NT2/D1 (cell line): ENCODE results near the gene KANK2.

ENCODE experiments used
- DNase-seq: peaks from one replicate; pipeline ENCODE4 v3.0.0-alpha.2; 2011; ENCODE audit warnings: low read depth, low spot score
- H3K27me3 ChIP-seq: 2 replicates; pipeline ENCODE4 v1.6.0; 2011; ENCODE audit warnings: mild to moderate bottlenecking; ENCODE audit not compliant: insufficient read length, insufficient read depth
- H3K36me3 ChIP-seq: 2 replicates; pipeline ENCODE4 v1.6.1; 2011; ENCODE audit warnings: mild to moderate bottlenecking, low read length, mixed read lengths; ENCODE audit not compliant: insufficient read depth, insufficient read length
- H3K4me1 ChIP-seq: 2 replicates; pipeline ENCODE4 v1.5.1; 2011; ENCODE audit not compliant: insufficient read depth, insufficient read length
- H3K4me3 ChIP-seq: 2 replicates; pipeline ENCODE4 v1.5.1; 2011; ENCODE audit warnings: low read depth; ENCODE audit not compliant: insufficient read length
- H3K9ac ChIP-seq: 2 replicates; pipeline ENCODE4 v1.6.0; 2011; ENCODE audit warnings: low read depth; ENCODE audit not compliant: insufficient read length
- H3K9me3 ChIP-seq: 2 replicates; pipeline ENCODE4 v1.5.1; 2011; ENCODE audit warnings: mild to moderate bottlenecking, low read length; ENCODE audit not compliant: insufficient read depth
- SUZ12 ChIP-seq: IDR thresholded peaks from 2 replicates; pipeline ENCODE4 v1.6.1; 2011; ENCODE audit not compliant: insufficient read length, insufficient read depth; ENCODE audit errors: extremely low read depth
- YY1 ChIP-seq: IDR thresholded peaks from 2 replicates; pipeline ENCODE4 v1.6.1; 2011; ENCODE audit not compliant: insufficient read length, insufficient read depth
- ZNF274 ChIP-seq: IDR thresholded peaks from 2 replicates; pipeline ENCODE4 v1.6.1; 2011; ENCODE audit warnings: mild to moderate bottlenecking, low read depth, low read length

The KANK2 gene

GRCh38 chr19:11197291-11198174 is at the start of gene KANK2:
Gene KANK2 (minus strand): TSS chr19:11197545. CDS start chr19:11194511, 3,034 bp downstream.
- peaks cover 10% of the 10 kb centered on the region for H3K4me1 ChIP-seq
- TF ChIP-seq YY1 (no peak), SUZ12 (no peak), ZNF274 (no peak)
- no peaks in the 10 kb centered on the region for H3K27me3 ChIP-seq
- DNase-seq: peak; percentile 48
- H3K36me3 ChIP-seq: peaks cover 52% of the 10 kb centered on the region
- peak within 1 kb of the TSS; percentile 65 for H3K4me3 ChIP-seq
- H3K9ac ChIP-seq: peak within 1 kb of the TSS; percentile 85
- no peaks in the 10 kb centered on the region for H3K9me3 ChIP-seq

GRCh38 chr19:11246941-11247340 is 49.6 kb upstream of the KANK2 start:
- no peak overlapping the region for H3K9ac ChIP-seq
- peaks cover 50% of the 10 kb centered on the region for H3K36me3 ChIP-seq
- no peaks in the 10 kb centered on the region for H3K27me3 ChIP-seq
- H3K4me1 ChIP-seq: peaks cover 7% of the 10 kb centered on the region
- TF ChIP-seq ZNF274 (no peak), YY1 (no peak), SUZ12 (no peak)
- DNase-seq: no peak
- no peak overlapping the region for H3K4me3 ChIP-seq
- no peaks in the 10 kb centered on the region for H3K9me3 ChIP-seq

GRCh38 chr19:11244846-11245589 is 47.7 kb upstream of the KANK2 start:
- Histone ChIP-seq H3K9ac (no peak overlapping the region), H3K36me3 (peaks cover 46% of the 10 kb centered on the region), H3K27me3 (no peaks in the 10 kb centered on the region), H3K9me3 (no peaks in the 10 kb centered on the region), H3K4me1 (peaks cover 13% of the 10 kb centered on the region), H3K4me3 (no peak overlapping the region)
- no peak for DNase-seq
- TF ChIP-seq SUZ12: no peak
- no peak for TF ChIP-seq YY1
- no peak for TF ChIP-seq ZNF274

GRCh38 chr19:11243798-11244169 is 46.4 kb upstream of the KANK2 start:
- peaks cover 13% of the 10 kb centered on the region for H3K4me1 ChIP-seq
- peaks cover 53% of the 10 kb centered on the region for H3K36me3 ChIP-seq
- H3K9ac ChIP-seq: peak overlapping the region; percentile 63
- DNase-seq: no peak
- TF ChIP-seq ZNF274 (no peak), SUZ12 (no peak), YY1 (no peak)
- no peaks in the 10 kb centered on the region for H3K27me3 ChIP-seq
- no peak overlapping the region for H3K4me3 ChIP-seq
- no peaks in the 10 kb centered on the region for H3K9me3 ChIP-seq

- Histone ChIP-seq H3K9me3 (no peaks in the 10 kb centered on the region), H3K4me1 (peaks cover 13% of the 10 kb centered on the region), H3K27me3 (no peaks in the 10 kb centered on the region), H3K4me3 (no peak overlapping the region), H3K36me3 (peaks cover 53% of the 10 kb centered on the region), H3K9ac (peak overlapping the region; percentile 63)
- DNase-seq: peak; percentile 75
- no peak for TF ChIP-seq SUZ12
- TF ChIP-seq YY1: no peak
- TF ChIP-seq ZNF274: no peak
These were observed 45.8 kb upstream of the KANK2 start for GRCh38 chr19:11242864-11243797.

- no peak for TF ChIP-seq ZNF274
- TF ChIP-seq YY1: no peak
- no peak for TF ChIP-seq SUZ12
- Histone ChIP-seq H3K9me3 (no peaks in the 10 kb centered on the region), H3K4me3 (no peak overlapping the region), H3K36me3 (peaks cover 49% of the 10 kb centered on the region), H3K4me1 (peaks cover 16% of the 10 kb centered on the region), H3K9ac (no peak overlapping the region), H3K27me3 (no peaks in the 10 kb centered on the region)
- no peak for DNase-seq
These were observed 44.7 kb upstream of the KANK2 start for GRCh38 chr19:11242025-11242424.
